ENCODE results near the gene STAMBP.
"Not testable (repeated sequence)": the region's sequence is repeated elsewhere in the genome, so short reads cannot be mapped to it uniquely, and the experiment has no call there.

DNA sequence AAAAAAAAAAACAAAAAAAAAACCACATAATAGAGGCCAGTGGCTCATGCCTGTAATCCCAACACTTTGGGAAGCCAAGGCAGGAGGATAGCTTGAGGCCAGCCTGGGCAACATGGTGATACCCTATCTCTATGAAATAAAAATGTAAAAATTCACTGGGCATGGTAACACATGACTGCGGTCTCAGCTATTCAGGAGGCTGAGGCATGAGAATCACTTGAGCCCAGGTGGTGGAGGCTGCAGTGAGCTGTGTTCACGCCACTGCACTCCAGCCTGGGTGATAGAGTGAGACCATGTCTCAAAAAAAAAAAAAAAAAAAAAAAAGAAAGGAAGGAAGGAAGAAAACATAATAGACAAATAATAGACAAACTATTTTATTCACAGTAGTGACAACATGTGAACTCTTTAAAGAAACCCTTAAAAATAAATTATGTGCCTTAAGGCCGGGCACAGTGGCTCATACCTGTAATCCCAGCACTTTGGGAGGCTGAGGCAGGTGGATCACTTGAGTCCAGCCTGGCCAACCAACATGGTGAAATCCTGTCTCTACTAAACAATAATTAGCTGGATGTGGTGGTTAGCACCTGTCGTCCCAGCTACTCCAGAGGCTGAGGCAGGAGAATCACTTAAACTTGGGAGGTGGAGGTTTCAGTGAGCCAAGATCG, 75.3 kb downstream of the STAMBP start:
- TF ChIP-seq, protein P1, sequence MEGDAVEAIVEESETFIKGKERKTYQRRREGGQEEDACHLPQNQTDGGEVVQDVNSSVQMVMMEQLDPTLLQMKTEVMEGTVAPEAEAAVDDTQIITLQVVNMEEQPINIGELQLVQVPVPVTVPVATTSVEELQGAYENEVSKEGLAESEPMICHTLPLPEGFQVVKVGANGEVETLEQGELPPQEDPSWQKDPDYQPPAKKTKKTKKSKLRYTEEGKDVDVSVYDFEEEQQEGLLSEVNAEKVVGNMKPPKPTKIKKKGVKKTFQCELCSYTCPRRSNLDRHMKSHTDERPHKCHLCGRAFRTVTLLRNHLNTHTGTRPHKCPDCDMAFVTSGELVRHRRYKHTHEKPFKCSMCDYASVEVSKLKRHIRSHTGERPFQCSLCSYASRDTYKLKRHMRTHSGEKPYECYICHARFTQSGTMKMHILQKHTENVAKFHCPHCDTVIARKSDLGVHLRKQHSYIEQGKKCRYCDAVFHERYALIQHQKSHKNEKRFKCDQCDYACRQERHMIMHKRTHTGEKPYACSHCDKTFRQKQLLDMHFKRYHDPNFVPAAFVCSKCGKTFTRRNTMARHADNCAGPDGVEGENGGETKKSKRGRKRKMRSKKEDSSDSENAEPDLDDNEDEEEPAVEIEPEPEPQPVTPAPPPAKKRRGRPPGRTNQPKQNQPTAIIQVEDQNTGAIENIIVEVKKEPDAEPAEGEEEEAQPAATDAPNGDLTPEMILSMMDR (IDR thresholded peaks at IDR 0.05), result not testable (repeated sequence)
- TF ChIP-seq POLR2A (IDR thresholded peaks at IDR 0.05), result not testable (repeated sequence)

Measured in suprapubic skin (tissue), 3 donors.